ENCODE data around the gene DLD. TPM values are rescaled to one million over a fixed set of nuclear protein-coding genes. Genes with fewer than 3 reads are reported as not detected.
A peak's percentile ranks its signal among the peaks of the same experiment; 100 is the strongest.

DLD gene
- total and polyA plus RNA-seq, 2 of the 8 experiments (the other 6 are each of a cell fraction or from before 2014, with no cell fraction given): 63.7 to 88.5 TPM

- TF ChIP-seq CHD7 (IDR thresholded peaks at IDR 0.05; ENCODE audit: insufficient replicate concordance, low read length): peak; percentile 81
- peak; percentile 80; the same call in 1 of the 2 replicates for TF ChIP-seq POU5F1 (IDR thresholded peaks at IDR 0.05; ENCODE audit: low read depth, low read length)
- peak; percentile 55; the same call in 1 of the 2 replicates for TF ChIP-seq POLR2AphosphoS5 (IDR thresholded peaks at IDR 0.05; ENCODE audit: low read depth, low read length)
- TF ChIP-seq CHD2 (IDR thresholded peaks at IDR 0.05; ENCODE audit: low read length): no peak
- peak; percentile 32 for TF ChIP-seq TAF7 (optimal IDR thresholded peaks at IDR 0.05; ENCODE audit: borderline replicate concordance, low read depth, low read length)
- peak; percentile 83 for TF ChIP-seq TCF12 (IDR thresholded peaks at IDR 0.05; ENCODE audit: low read depth, low read length)
- TF ChIP-seq FOSL1 (IDR thresholded peaks at IDR 0.05; ENCODE audit: insufficient read depth, low read depth, low read length): no peak
- TF ChIP-seq SP1 (IDR thresholded peaks at IDR 0.05; ENCODE audit: low read depth, low read length): peak; percentile 83
Observed at GRCh38 chr7:107932805-107933204, 41.8 kb downstream of the DLD start (continued).

Measured in H1 (cell line).